Iris pigment epithelial cell (primary cell): Measurements from ENCODE around the gene ZNF106.

Experiments
- DNase-seq: peaks from one replicate; pipeline ENCODE4 v3.0.0-alpha.2; 2011; ENCODE audit warnings: low read depth

Gene ZNF106

GRCh38 chr15:42490671-42491538, at the start of gene ZNF106:
Gene ZNF106 (minus strand): TSS chr15:42491141. CDS start chr15:42472289, 18,852 bp downstream.
- DNase-seq, result peak; percentile 89

GRCh38 chr15:42533246-42533645, 42.3 kb upstream of the ZNF106 start:
- DNase-seq, result no peak

GRCh38 chr15:42528970-42529369, 38.0 kb upstream of the ZNF106 start:
- DNase-seq, result no peak

GRCh38 chr15:42523331-42523730, 32.4 kb upstream of the ZNF106 start:
- DNase-seq, result no peak

- DNase-seq, result peak; percentile 89
Measured at GRCh38 chr15:42511007-42511391, 20.1 kb upstream of the ZNF106 start.

GRCh38 chr15:42510258-42511006, 19.5 kb upstream of the ZNF106 start:
- DNase-seq, result no peak

GRCh38 chr15:42508263-42508690, 17.3 kb upstream of the ZNF106 start:
- DNase-seq, result no peak

GRCh38 chr15:42507514-42507913, 16.6 kb upstream of the ZNF106 start:
- DNase-seq, result no peak

- no peak for DNase-seq
Measured at GRCh38 chr15:42504631-42505030, 13.7 kb upstream of the ZNF106 start.

- no peak for DNase-seq
Measured at GRCh38 chr15:42503825-42504224, 12.9 kb upstream of the ZNF106 start.

GRCh38 chr15:42502477-42502876, 11.5 kb upstream of the ZNF106 start:
- no peak for DNase-seq

- no peak for DNase-seq
Measured at GRCh38 chr15:42499858-42500609, 9.1 kb upstream of the ZNF106 start.

GRCh38 chr15:42498212-42499068, 7.5 kb upstream of the ZNF106 start:
- no peak for DNase-seq

GRCh38 chr15:42495361-42496212, 4.6 kb upstream of the ZNF106 start, which contains the start of gene SNAP23:
Gene SNAP23 (plus strand): TSS chr15:42495634. CDS start chr15:42511847, 16,213 bp downstream.
- peak; percentile 98 for DNase-seq

- DNase-seq, result peak; percentile 81
Measured at GRCh38 chr15:42494998-42495360, 4.0 kb upstream of the ZNF106 start.

- no peak for DNase-seq
Measured at GRCh38 chr15:42493679-42494078, 2.7 kb upstream of the ZNF106 start.

GRCh38 chr15:42491539-42492225, 741 bp upstream of the ZNF106 start:
- DNase-seq, result peak; percentile 84

- no peak for DNase-seq
Measured at GRCh38 chr15:42490291-42490670, 660 bp downstream of the ZNF106 start.

- no peak for DNase-seq
Measured at GRCh38 chr15:42483677-42484076, 7.3 kb downstream of the ZNF106 start.

GRCh38 chr15:42482701-42483100, 8.2 kb downstream of the ZNF106 start:
- DNase-seq, result no peak
